ENCODE data around the gene CPNE5. TPM values are rescaled to one million over a fixed set of nuclear protein-coding genes. Genes with fewer than 3 reads are reported as not detected.

The CPNE5 gene
- total and polyA plus RNA-seq, 12 donors, result 0.26 to 3.5 (median 1.1) TPM; not detected in 1

- Histone ChIP-seq H3K27ac (peak overlapping the region in 4 of 5 donors; percentile 6 to 79 (median 46)), H3K36me3 (replicated peaks in 1 of 2) (no peaks in the 10 kb centered on the region), H3K9me3 (replicated peaks in 1 of 3) (no peaks in the 10 kb centered on the region), H3K27me3 (no peaks in the 10 kb centered on the region), H3K4me3 (no peak overlapping the region), H3K4me1 (replicated peaks in 1 of 2) (peaks cover 6 to 20% of the 10 kb centered on the region in 2 donors)
- peak in 6 of 7 donors; percentile 48 to 76 (median 62) for DNase-seq
- 42 to 52% (median 46%) methylated on average over 18 to 19 of the region's 19 CpGs for WGBS, 4 donors
- intact Hi-C loops (cut with DNase I), result no loop called here
- no peak for TF ChIP-seq CTCF (IDR thresholded peaks at IDR 0.05)
- TF ChIP-seq POLR2A (IDR thresholded peaks at IDR 0.05), result no peak
These were observed 11.8 kb downstream of the CPNE5 start for GRCh38 chr6:36827261-36828079.

GRCh38 chr6:36826520-36827227 is 12.6 kb downstream of the CPNE5 start:
- 81 to 88% (median 87%) methylated on average over 16 to 19 of the region's 19 CpGs for WGBS, 4 donors
- DNase-seq, result no peak
- intact Hi-C loops (cut with DNase I), result no loop called here
- peak overlapping the region in 3 of 5 donors; percentile 6 to 79 (median 68) for H3K27ac ChIP-seq
- no peak overlapping the region for H3K4me3 ChIP-seq
- no peak for TF ChIP-seq POLR2A (IDR thresholded peaks at IDR 0.05)
- no peak for TF ChIP-seq CTCF (IDR thresholded peaks at IDR 0.05)
- no peaks in the 10 kb centered on the region for H3K36me3 ChIP-seq (replicated peaks in 1 of 2)
- no peaks in the 10 kb centered on the region for H3K9me3 ChIP-seq (replicated peaks in 1 of 3)
- H3K27me3 ChIP-seq, result no peaks in the 10 kb centered on the region
- peaks cover 6 to 20% of the 10 kb centered on the region in 2 donors for H3K4me1 ChIP-seq (replicated peaks in 1 of 2)

GRCh38 chr6:36825994-36826393 is 13.2 kb downstream of the CPNE5 start:
- H3K36me3 ChIP-seq (replicated peaks in 1 of 2), result no peaks in the 10 kb centered on the region
- WGBS, 4 donors, result 79 to 89% (median 83%) methylated on average over 8 of the region's 8 CpGs
- no peaks in the 10 kb centered on the region for H3K9me3 ChIP-seq (replicated peaks in 1 of 3)
- no peak overlapping the region for H3K4me3 ChIP-seq
- TF ChIP-seq CTCF (IDR thresholded peaks at IDR 0.05) (no peak), POLR2A (IDR thresholded peaks at IDR 0.05) (no peak)
- intact Hi-C loops (cut with DNase I), result no loop called here
- DNase-seq, result no peak
- H3K4me1 ChIP-seq (replicated peaks in 1 of 2), result peaks cover 6 to 20% of the 10 kb centered on the region in 2 donors
- H3K27me3 ChIP-seq, result no peaks in the 10 kb centered on the region
- H3K27ac ChIP-seq, result peak overlapping the region in 2 of 5 donors; percentile 68 to 79

- Histone ChIP-seq H3K4me1 (replicated peaks in 1 of 2) (peaks cover 6 to 16% of the 10 kb centered on the region in 2 donors), H3K27me3 (no peaks in the 10 kb centered on the region), H3K27ac (no peak overlapping the region), H3K9me3 (replicated peaks in 1 of 3) (no peaks in the 10 kb centered on the region), H3K36me3 (replicated peaks in 1 of 2) (no peaks in the 10 kb centered on the region), H3K4me3 (no peak overlapping the region)
- intact Hi-C loops (cut with DNase I), result no loop called here
- WGBS, 4 donors, result 83 to 93% (median 90%) methylated on average over 5 to 6 of the region's 6 CpGs
- TF ChIP-seq CTCF (IDR thresholded peaks at IDR 0.05), result no peak
- no peak for TF ChIP-seq POLR2A (IDR thresholded peaks at IDR 0.05)
- no peak for DNase-seq
These were observed 13.8 kb downstream of the CPNE5 start for GRCh38 chr6:36825452-36825851.

Measured in adrenal gland (tissue), 12 donors.